ENCODE results near the gene MAPK4.
"Not testable (repeated sequence)": the region's sequence is repeated elsewhere in the genome, so short reads cannot be mapped to it uniquely, and the experiment has no call there.

Gene MAPK4

DNA sequence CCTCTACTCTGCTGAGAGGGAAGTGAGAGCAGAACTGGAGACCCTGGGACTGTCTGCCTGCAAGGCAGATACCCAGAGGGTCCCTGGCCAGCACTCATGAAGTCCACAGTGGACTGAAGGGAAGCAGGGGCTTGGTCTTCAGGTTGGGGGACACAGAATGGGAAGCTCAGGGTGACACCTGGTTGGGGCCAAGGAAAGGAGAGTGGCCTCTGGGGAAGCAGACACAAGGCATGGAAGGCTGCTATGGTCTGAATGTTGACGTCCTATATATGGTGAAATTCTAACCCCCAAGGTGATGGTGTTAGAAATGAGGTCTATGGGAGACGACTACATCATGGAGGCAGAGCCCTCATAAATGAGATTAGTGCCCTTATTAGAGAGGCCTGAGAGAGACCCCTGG is 190.7 kb downstream of the MAPK4 start:
- no peak for DNase-seq (ENCODE audit: low read depth in 3 of 3)

GRCh38 chr18:50751490-50751889 is 191.6 kb downstream of the MAPK4 start:
- no peak for DNase-seq (ENCODE audit: low read depth in 3 of 3)

- no peak for DNase-seq (ENCODE audit: low read depth in 3 of 3)
Observed at GRCh38 chr18:50751947-50752346, 192.1 kb downstream of the MAPK4 start.

DNA sequence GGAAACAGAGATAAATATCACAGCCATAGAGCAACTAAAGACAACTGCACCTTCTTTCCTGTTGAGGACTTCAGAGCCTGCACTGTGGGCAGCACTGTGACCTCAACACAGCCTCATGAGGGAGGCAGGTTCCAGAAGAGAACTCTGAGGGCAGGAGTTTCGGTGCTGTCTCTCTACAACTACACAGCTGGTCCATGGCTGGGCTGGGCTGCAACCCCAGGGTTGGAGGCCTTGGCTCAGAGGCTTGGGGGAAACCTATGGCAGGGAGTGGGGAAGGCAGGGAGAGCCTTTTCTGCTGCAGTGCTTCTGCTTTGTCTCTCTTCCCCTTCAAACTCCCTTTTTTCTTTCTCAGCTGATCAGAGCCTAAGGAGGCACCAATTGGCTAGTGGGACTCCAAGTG is 193.4 kb downstream of the MAPK4 start:
- no peak for DNase-seq (ENCODE audit: low read depth in 3 of 3)

DNA sequence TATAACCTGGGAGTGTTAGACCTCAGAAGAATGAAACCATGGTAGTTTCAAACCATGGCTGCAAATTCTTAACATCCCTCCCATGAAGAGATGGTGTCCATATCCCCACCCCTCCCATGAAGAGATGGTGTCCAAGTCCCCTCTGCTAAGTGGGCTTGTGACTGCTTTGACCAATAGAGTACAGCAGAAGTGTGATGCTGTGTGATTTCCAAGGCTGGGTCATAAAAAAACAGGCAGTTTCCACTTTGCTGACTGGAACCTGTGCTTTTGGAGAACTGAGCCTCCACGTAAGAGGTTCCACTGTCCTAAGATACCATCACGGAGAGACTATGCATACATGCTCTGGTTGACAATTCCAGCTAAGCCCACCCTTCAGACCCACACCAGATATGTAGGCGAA is 194.4 kb downstream of the MAPK4 start:
- DNase-seq (ENCODE audit: low read depth in 3 of 3) = no peak

DNA sequence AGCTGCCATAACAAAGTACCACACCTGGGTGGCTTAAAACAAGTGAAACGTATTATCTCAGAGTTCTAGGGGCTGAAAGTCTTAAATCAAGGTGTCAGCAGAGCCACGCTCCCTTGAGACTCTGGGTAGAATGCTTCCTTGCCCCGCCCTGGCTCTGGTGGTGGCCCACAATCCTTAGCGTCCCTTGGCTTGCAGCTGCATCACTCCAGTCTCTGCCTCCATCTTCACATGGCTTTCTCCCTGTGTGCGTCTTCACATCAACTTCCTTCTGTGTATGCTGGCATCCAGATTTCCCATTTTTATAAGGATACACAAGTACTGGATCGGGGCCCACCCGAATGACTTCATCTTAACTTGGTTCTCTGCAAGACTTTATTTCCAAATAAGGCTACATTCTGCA is 197.5 kb downstream of the MAPK4 start:
- no peak for DNase-seq (ENCODE audit: low read depth in 3 of 3)

- no peak for DNase-seq (ENCODE audit: low read depth in 3 of 3)
Observed at GRCh38 chr18:50769463-50769862, 209.6 kb downstream of the MAPK4 start.

- DNase-seq (ENCODE audit: low read depth in 3 of 3) = no peak
Observed at GRCh38 chr18:50775207-50775606, 215.3 kb downstream of the MAPK4 start.

GRCh38 chr18:50775726-50776125 is 215.8 kb downstream of the MAPK4 start:
- DNase-seq (ENCODE audit: low read depth in 3 of 3) = no peak

DNA sequence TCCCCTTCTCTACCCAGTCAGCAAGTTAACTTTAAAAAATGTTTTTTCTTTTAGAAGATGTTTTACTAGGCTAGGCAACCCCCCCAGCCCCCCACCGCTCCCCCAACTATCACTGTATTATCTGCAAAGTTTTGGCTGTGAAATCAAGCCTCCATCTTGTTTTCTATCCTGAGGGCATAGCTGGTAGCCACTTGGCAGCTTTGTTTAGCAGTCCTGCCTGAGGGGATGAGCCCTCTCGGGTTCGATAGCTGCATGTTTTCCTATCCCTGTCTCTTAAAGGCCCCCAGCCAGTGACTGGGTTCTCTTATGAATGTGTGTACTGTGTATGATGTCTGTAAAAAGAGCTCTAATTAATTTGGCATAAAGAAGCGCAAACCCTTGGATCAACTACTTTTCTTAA is 216.5 kb downstream of the MAPK4 start:
- no peak for DNase-seq (ENCODE audit: low read depth in 3 of 3)

DNA sequence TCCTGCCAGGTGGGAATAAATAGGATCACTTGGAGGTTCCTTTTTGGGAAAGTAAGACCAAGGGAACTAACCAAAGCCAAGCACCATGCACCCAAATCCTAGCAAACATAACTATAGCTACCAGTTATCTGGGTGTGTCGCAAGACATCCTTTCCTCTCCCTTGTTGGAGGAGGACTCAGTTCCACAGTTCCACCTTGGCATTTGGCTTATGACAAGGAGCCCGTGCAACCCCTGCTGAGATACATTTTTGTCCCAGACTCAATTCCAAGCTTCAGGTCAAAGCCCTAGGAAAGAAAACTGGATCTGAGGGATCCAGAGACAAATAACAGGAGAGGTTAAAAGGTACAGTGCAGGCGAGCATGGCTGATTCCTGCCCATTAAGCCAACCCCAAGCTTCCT is 219.1 kb downstream of the MAPK4 start:
- not testable (repeated sequence) for DNase-seq (ENCODE audit: low read depth in 3 of 3)
